Thyroid gland (tissue), 4 donors: ENCODE results near the gene NOSIP.

Experiments
- POLR2A ChIP-seq, 2 donors: fragments of 450-650 bp; IDR thresholded peaks; one replicate each; pipeline ENCODE4 v1.6.1; 2017; ENCODE audit warnings: antibody characterized with exemption in 2 of 2, mild to moderate bottlenecking in 2 of 2, moderate library complexity in 1 of 2
- TF ChIP-seq, protein P1 (sequence below), 6 experiments: fragments of 200-600 bp in 3 of 6; fragments of 450-650 bp in 3 of 6; sonication (generic) in 3 of 6; IDR thresholded peaks; one replicate each; pipeline ENCODE4 v1.5.1; 2016 to 2019; ENCODE audit warnings: antibody characterized with exemption in 6 of 6, mild to moderate bottlenecking in 2 of 6, inconsistent platforms in 1 of 6, moderate library complexity in 1 of 6

DNA sequence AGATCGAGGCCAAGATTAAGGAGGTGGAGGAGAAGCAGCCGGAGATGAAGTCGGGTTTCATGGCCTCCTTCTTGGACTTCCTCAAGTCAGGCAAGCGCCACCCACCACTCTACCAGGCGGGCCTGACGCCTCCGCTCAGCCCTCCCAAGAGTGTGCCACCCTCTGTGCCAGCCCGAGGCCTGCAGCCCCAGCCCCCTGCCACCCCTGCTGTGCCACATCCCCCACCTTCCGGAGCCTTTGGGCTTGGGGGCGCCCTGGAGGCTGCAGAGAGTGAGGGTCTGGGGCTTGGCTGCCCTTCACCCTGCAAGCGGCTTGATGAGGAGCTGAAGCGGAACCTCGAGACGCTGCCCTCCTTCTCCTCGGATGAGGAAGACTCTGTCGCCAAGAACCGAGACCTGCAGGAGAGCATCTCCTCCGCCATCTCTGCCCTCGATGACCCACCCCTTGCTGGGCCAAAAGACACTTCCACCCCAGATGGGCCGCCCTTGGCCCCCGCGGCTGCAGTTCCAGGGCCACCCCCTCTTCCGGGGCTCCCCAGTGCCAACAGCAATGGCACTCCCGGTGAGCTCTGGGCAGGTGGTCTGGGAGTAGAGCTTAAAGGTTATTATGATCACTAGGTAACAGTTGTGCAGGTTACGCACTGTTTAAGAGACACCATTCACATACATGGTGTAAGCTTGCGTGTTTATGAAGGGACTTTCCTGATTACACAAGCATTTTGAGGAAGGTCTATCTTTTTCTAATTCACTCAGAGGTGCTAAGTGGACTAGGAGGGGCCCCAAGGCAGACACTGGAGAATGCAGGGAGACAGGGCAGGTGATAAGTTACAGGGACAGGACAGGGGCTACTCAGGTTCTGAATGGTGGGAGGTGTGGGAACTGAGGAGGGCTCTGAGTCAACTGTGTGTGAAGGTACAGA, 19.3 kb upstream of the NOSIP start:
- no peak for TF ChIP-seq POLR2A (IDR thresholded peaks at IDR 0.05)
- TF ChIP-seq, protein P1, sequence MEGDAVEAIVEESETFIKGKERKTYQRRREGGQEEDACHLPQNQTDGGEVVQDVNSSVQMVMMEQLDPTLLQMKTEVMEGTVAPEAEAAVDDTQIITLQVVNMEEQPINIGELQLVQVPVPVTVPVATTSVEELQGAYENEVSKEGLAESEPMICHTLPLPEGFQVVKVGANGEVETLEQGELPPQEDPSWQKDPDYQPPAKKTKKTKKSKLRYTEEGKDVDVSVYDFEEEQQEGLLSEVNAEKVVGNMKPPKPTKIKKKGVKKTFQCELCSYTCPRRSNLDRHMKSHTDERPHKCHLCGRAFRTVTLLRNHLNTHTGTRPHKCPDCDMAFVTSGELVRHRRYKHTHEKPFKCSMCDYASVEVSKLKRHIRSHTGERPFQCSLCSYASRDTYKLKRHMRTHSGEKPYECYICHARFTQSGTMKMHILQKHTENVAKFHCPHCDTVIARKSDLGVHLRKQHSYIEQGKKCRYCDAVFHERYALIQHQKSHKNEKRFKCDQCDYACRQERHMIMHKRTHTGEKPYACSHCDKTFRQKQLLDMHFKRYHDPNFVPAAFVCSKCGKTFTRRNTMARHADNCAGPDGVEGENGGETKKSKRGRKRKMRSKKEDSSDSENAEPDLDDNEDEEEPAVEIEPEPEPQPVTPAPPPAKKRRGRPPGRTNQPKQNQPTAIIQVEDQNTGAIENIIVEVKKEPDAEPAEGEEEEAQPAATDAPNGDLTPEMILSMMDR (IDR thresholded peaks at IDR 0.05), result no peak
